B cell (primary cell): Measurements from ENCODE around the gene CYP27B1.

ENCODE experiments used
- CTCF ChIP-seq: fragments of 200-600 bp; IDR thresholded peaks from one replicate; pipeline ENCODE4 v1.8.0; 2022; ENCODE audit warnings: antibody characterized with exemption, mild to moderate bottlenecking
- EZH2 ChIP-seq: IDR thresholded peaks from 2 replicates; pipeline ENCODE4 v1.6.1; 2012; ENCODE audit warnings: borderline replicate concordance, low read depth, mild to moderate bottlenecking, moderate library complexity, low read length; ENCODE audit not compliant: insufficient read depth, poor library complexity, severe bottlenecking

GRCh38 chr12:57808351-57808750 is 41.5 kb upstream of the CYP27B1 start:
- TF ChIP-seq CTCF, result no peak
- TF ChIP-seq EZH2, result no peak
